ENCODE data around the gene PABPN1.

PABPN1 gene

DNA sequence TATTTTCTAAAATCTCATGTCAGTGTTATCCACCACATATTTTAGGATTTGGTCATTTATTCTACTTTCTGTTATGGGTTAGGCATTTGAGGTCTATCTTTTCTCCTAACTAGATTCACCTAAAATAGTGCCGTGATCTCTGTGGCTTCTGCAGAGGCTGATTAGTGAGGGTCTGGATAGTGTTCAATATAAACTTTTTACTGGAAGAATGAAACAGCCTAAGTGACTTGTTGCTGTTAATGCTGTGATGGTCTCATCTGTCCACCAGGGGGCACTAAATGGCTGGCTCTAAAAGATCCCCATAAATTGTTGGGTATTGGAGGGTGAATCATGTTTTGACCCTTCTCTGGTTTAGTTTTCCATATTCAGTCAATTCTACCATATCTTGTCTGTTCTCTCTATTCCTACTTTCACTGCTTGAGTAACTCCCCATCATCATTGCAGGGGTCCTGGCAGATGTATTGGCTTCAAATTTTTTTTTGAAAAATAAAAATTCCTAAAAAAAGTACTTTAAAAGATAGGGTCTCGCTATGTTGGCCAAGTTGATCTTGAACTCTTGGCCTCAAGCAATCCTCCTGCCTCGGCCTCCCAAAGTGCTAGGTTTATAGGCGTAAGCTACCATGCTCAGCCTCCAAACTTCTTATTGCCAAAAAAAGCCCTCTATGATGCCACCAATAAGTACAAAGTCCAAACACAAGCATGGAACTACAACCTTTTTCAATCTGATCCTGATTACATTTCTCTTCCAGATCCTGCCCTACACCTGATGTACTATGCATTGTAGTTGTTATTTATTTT, 6.9 kb downstream of the PABPN1 start:
- DNase-seq, result peak; percentile 58 to 88 (median 76)

DNA sequence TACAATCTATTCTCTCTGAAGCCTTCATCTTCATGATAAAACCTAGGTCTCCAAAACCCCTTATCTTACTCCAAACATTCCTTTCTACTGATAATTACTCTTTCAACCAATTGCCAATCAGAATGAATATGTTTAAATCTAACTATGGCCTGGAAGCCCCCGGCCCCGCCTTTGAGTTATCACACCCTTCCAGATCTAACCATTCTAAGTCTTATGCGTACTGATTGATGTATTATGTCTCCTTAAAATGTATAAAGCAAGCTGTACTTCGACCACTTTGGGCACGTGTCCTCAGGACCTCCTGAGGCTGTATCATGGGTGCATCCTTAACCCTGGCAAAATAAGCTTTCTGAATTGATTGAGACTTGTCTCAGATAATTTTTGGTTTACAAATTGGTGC, 14.4 kb downstream of the PABPN1 start:
- DNase-seq, result no peak

- no peak for DNase-seq
Observed at GRCh38 chr14:23339506-23340268, 18.4 kb downstream of the PABPN1 start.

- DNase-seq, result no peak
Observed at GRCh38 chr14:23344481-23344880, 23.2 kb downstream of the PABPN1 start.

DNA sequence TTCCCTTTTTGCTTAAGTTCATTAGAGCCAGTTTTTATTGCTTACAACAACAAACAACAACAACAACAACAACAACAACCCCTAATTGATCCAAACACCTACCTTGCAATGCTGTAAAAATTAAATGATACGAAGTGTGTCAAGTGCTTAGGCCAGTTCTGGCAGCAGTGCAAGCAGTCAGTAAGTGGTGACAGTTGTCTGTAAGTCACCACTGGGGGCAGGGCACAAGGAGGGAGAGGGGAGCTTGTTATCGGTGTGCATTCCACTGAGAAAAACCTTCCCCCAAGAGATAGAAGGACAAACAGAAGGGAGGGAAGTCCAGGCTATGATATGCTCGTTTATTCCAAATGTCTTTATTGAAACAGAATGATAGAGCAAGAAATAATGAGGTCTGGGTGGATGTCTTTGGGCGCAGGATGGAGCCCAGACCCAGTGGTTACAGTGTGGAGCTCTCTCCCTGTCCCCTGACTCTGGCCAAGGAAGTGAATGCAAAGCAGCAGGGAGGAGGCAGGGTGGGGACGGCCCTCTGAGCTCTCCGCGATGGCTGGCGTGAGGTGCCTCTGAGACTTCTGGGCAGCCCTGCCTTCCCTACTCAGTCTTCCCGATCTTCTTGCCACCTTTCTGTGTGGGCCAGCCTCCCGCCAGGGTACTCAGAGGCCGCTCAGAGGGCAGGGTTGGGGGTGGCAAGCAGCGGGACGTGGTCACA, 24.9 kb downstream of the PABPN1 start:
- no peak for DNase-seq

GRCh38 chr14:23346693-23347405, 25.6 kb downstream of the PABPN1 start:
- no peak for DNase-seq

- no peak for DNase-seq
Observed at GRCh38 chr14:23347406-23348296, 26.4 kb downstream of the PABPN1 start.

GRCh38 chr14:23348297-23348655, 27.0 kb downstream of the PABPN1 start:
- DNase-seq, result no peak

GRCh38 chr14:23349156-23349845, 28.0 kb downstream of the PABPN1 start:
- no peak for DNase-seq

DNA sequence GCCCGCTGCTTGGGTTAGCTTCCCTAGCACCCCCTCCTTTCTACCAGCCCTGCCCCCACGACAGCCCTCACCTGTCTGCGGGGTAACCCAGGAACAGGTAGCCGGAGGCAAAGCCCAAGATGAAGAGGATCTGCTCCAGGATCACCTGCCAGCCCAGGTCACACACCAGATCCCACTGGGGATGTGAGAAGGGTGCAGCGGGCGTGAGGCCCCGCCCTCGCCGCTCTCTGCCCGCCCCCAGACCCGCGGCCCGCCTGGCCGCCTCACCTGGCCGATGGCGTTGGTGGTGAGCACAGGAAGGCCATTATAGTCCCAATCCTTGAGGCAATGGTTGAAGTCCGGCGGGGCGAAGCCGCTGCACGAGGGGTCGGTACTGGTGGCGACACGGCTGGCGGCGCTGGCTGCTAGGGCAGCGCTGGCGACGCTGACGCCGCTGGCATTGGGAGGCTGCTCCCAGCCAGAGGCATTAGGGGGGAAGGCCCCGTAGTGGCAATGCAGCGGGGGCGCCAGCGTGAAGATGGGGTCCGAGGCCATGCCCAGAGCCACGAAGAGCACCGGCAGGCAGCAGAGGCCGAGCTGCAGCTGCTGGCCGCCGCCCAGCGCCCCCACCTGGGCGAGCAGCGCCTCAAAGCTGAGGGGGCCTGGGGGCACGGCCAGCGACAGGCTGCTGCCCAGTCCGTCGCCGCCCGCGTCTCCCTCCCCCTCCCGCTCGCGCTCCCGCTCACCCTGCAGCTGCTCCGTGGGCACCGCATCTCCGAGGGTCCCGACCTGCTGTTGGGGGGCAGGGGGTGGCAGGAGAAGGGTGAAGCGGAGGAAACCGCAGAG, 30.6 kb downstream of the PABPN1 start:
- DNase-seq, result peak in 2 of 3 experiments; percentile 81 to 86

- peak in 2 of 3 experiments; percentile 86 to 91 for DNase-seq
Observed at GRCh38 chr14:23352506-23353432, 31.5 kb downstream of the PABPN1 start, which contains the start of gene SLC22A17. TSS of gene SLC22A17 (minus strand) at chr14:23352887.

DNA sequence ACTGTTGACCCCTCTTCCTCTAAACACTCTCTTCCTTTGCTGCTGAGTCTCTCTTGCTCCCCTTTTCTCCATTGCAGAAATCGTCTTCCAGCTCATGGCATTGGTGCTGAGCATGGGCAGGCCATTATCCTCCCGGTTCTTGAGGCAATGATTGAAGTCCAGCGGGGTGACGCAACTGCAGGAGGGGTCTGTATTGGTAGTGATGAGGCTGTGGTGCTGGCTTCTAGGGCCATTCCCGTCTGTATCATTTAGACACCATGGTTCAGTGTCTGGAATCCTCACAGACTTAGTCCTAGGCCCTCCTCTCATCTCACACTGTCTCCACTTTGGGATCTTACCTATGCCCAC, 32.1 kb downstream of the PABPN1 start:
- DNase-seq, result no peak

DNA sequence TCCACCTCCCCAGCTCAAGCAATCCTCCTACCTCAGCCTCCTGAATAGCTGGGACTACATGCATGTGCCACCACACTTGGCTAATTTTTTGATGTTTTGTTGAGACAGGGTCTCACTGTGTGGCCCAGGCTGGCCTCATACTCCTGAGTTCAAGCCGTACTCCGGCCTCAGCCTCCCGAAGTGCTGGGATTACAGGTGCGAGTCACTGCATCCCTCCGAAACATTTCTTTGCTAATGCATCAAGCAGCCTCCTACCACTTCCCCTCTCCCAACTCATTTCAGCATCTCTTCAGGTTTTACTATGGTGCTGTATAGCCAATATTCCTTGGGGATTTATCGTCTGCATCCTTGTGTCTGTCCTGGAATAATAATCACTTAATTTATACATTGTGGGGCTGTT, 33.7 kb downstream of the PABPN1 start:
- no peak for DNase-seq

- DNase-seq, result no peak
Observed at GRCh38 chr14:23355871-23356435, 34.7 kb downstream of the PABPN1 start.

DNA sequence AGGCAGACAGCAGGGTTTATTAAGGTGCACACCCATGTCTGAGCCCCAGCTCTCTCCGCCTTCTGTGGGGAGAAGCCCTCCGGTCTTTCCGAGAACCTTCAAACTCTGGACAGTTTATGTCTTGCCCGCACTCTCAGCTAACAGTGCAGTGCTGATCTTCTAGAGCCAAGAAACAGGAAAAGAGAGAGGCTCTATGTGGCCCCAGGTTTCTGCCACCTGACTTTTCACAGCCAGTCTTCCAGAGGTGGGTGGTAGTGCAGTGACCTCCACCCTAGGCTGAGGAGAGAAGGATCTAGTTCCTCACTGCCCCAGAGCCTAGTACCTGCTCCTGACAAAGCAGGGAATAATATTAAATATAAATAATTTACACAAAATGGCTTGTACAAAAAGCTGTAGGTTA, 35.4 kb downstream of the PABPN1 start:
- no peak for DNase-seq

DNA sequence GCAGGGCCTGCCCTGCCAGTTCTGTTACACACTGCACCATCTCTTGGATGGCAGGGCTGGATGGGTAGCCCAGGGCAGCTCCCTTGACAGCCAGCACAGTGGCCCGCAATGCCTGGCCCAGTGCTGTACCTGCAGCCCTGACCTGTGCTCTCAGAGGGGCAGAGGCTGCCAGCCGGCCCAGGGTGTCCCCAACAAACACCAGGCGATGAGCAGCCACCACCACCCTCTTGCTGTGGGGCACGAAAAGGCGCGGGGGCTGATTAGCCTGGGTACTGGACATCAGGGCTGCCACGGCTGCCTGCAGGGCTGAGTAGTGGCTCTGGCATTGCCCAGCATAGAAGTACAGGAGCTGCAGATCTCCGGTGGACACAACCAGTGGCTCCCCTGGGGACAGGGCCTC, 36.0 kb downstream of the PABPN1 start:
- DNase-seq, result no peak

GRCh38 chr14:23358042-23358441, 36.8 kb downstream of the PABPN1 start:
- DNase-seq, result no peak

GRCh38 chr14:23358553-23359166, 37.4 kb downstream of the PABPN1 start:
- no peak for DNase-seq

All from NCI-H1417 (cell line).